AG04450 (cell line): ENCODE results near the gene BRD2. TPM values are rescaled to one million over a fixed set of nuclear protein-coding genes. Genes with fewer than 3 reads are reported as not detected.
A peak's percentile ranks its signal among the peaks of the same experiment; 100 is the strongest.

Experiments
- CTCF ChIA-PET: fragments of 300-600, 350-600 bp; formaldehyde crosslinking; extraction: SDS; loops from one replicate; lab custom pipeline; 2022; ENCODE audit warnings: antibody characterized with exemption, inconsistent platforms; lab: Charles Lee
- POLR2A ChIA-PET: fragments of 350-600 bp; formaldehyde crosslinking; extraction: SDS; loops from one replicate; lab custom pipeline; 2021; ENCODE audit warnings: antibody characterized with exemption, inconsistent platforms; lab: Yijun Ruan, JAX
- DNase-seq: peaks from one replicate; pipeline ENCODE4 v3.0.0-alpha.2; 2011; ENCODE audit warnings: low read depth, low spot score
- H3K27ac ChIP-seq: one replicate; pipeline ENCODE4 v1.5.1; 2012; ENCODE audit warnings: low read depth, low read length, control low read depth
- H3K27me3 ChIP-seq: one replicate; pipeline ENCODE4 v1.6.0; 2012; ENCODE audit warnings: low read length; ENCODE audit not compliant: control insufficient read depth, insufficient read depth
- H3K4me3 ChIP-seq: 2 replicates; pipeline ENCODE4 v1.5.1; 2011; ENCODE audit warnings: mild to moderate bottlenecking, low read depth, low read length, control low read depth
- H3K9me3 ChIP-seq: 2 replicates; pipeline ENCODE4 v1.5.1; 2012; ENCODE audit warnings: low read length; ENCODE audit not compliant: control insufficient read depth, insufficient read depth
- CTCF ChIP-seq: IDR thresholded peaks from 2 replicates; pipeline ENCODE4 v1.5.1; 2011; ENCODE audit warnings: low read depth, low read length, control low read depth, inconsistent platforms
- polyA minus RNA-seq: library from RNA; depleted of rRNA, polyadenylated mRNA; stranded (reverse); fragments of >200 nt; gene quantifications from 2 replicates; pipeline ENCODE4 v1.2.3, GENCODE V29; 2011; rRNA and poly(A)+ RNA removed
- polyA plus RNA-seq: library from polyadenylated mRNA; depleted of rRNA; stranded (reverse); fragments of >200 nt; gene quantifications from 2 replicates; pipeline ENCODE4 v1.2.3, GENCODE V29; 2011; rRNA removed

The BRD2 gene
- polyA plus RNA-seq (110 and 138 TPM in 2 replicates), polyA minus RNA-seq (102 and 104 TPM in 2 replicates)

GRCh38 chr6:32968093-32968866 lies at the start of gene BRD2:
BRD2 (plus strand) TSS chr6:32968594; CDS start chr6:32972899, 4,305 bp downstream.
- no peak for TF ChIP-seq CTCF
- Histone ChIP-seq H3K27me3 (no peaks in the 10 kb centered on the region), H3K9me3 (peaks cover 5% of the 10 kb centered on the region; the same call in 1 of the 2 replicates), H3K4me3 (peak within 1 kb of the TSS; percentile 85), H3K27ac (peak within 1 kb of the TSS; percentile 100)
- peak; percentile 93 for DNase-seq
- ChIA-PET CTCF (interaction anchor here (0.6 to 4.2 kb wide), 12 partner anchors 12 to 280 kb away, joined by 3 to 72 read pairs (median 8); partner anchors contain the start of genes HLA-DMA and TAP2), POLR2A (interaction anchor here (0.6 to 8.3 kb wide), 4 partner anchors 13 to 74 kb away, joined by 3 to 199 read pairs (median 34); no protein-coding TSS in a partner anchor)

- Histone ChIP-seq H3K27me3 (peaks cover 18% of the 10 kb centered on the region), H3K27ac (no peak overlapping the region), H3K4me3 (no peak overlapping the region), H3K9me3 (no peaks in the 10 kb centered on the region)
- CTCF ChIA-PET, result interaction anchor here (1.0 to 3.2 kb wide), 6 partner anchors 13 to 82 kb away, joined by 3 to 23 read pairs (median 4); partner anchors contain the start of gene TAP2
- TF ChIP-seq CTCF, result no peak
- no peak for DNase-seq
- POLR2A ChIA-PET, result no interaction called here
Measured at GRCh38 chr6:32920715-32921114, 47.7 kb upstream of the BRD2 start.

GRCh38 chr6:32922083-32922482 lies 46.3 kb upstream of the BRD2 start:
- Histone ChIP-seq H3K27ac (no peak overlapping the region), H3K27me3 (peaks cover 18% of the 10 kb centered on the region), H3K9me3 (no peaks in the 10 kb centered on the region), H3K4me3 (no peak overlapping the region)
- no peak for TF ChIP-seq CTCF
- ChIA-PET POLR2A (no interaction called here), CTCF (interaction anchor here (3.2 kb wide), 1 partner anchor 11 kb away, joined by 23 read pairs; no protein-coding TSS in a partner anchor)
- no peak for DNase-seq

- Histone ChIP-seq H3K9me3 (no peaks in the 10 kb centered on the region), H3K27me3 (peaks cover 9% of the 10 kb centered on the region), H3K27ac (no peak overlapping the region), H3K4me3 (no peak overlapping the region)
- ChIA-PET POLR2A (no interaction called here), CTCF (interaction anchor here (1.3 to 5.2 kb wide), 8 partner anchors 22 to 92 kb away, joined by 4 to 252 read pairs (median 28); partner anchors contain the start of genes HLA-DMA and TAP2)
- DNase-seq, result no peak
- TF ChIP-seq CTCF, result no peak
Measured at GRCh38 chr6:32931211-32931610, 37.2 kb upstream of the BRD2 start.
